Measurements from ENCODE around the gene SLC25A38.
"Not testable (repeated sequence)": the region's sequence is repeated elsewhere in the genome, so short reads cannot be mapped to it uniquely, and the experiment has no call there.

SLC25A38 gene

GRCh38 chr3:39407259-39407629 lies 24.1 kb downstream of the SLC25A38 start:
- DNase-seq (ENCODE audit: low spot score): no peak

GRCh38 chr3:39407773-39408492 lies 24.8 kb downstream of the SLC25A38 start:
- no peak for DNase-seq (ENCODE audit: low spot score)

DNA sequence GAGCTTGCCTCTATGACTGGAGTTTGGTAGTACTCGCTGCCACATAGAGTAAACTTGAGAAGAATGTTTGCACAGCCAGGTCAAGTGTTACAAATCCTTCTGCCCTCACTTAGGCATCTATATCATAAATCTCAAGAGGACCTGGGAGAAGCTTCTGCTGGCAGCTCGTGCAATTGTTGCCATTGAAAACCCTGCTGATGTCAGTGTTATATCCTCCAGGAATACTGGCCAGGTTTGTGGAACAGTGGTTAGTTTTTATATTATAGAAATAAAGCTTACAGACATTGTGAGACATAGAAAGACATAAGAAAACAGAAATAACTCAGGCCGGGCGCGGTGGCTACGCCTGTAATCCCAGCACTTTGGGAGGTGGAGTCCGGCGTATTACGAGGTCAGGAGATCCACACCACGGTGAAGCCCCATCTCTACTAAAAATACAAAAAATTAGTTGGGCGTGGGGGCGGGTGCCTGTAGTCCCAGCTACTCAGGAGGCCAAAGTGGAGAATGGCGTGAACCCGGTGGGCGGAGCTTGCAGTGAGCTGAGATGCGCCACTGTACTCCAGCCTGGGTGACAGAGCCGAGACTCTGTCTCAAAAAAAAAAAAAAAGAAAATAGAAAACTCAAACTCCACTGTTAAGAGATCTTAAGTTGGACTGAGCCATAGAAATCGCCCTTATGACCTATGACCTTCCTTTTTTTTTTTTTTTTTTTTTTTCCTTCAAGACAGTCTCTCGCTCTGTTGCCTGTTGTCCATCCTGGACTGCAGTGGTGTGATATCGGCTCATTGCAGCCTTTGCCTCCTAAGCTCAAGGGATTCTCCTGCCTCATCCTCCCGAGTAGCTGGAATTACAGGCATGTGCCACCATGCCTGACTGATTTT lies 25.6 kb downstream of the SLC25A38 start:
- DNase-seq (ENCODE audit: low spot score): no peak

GRCh38 chr3:39409514-39410136 lies 26.5 kb downstream of the SLC25A38 start:
- DNase-seq (ENCODE audit: low spot score): no peak

GRCh38 chr3:39410893-39411292 lies 27.7 kb downstream of the SLC25A38 start:
- DNase-seq (ENCODE audit: low spot score): no peak

- no peak for DNase-seq (ENCODE audit: low spot score)
Measured at GRCh38 chr3:39412668-39413260, 29.6 kb downstream of the SLC25A38 start.

DNA sequence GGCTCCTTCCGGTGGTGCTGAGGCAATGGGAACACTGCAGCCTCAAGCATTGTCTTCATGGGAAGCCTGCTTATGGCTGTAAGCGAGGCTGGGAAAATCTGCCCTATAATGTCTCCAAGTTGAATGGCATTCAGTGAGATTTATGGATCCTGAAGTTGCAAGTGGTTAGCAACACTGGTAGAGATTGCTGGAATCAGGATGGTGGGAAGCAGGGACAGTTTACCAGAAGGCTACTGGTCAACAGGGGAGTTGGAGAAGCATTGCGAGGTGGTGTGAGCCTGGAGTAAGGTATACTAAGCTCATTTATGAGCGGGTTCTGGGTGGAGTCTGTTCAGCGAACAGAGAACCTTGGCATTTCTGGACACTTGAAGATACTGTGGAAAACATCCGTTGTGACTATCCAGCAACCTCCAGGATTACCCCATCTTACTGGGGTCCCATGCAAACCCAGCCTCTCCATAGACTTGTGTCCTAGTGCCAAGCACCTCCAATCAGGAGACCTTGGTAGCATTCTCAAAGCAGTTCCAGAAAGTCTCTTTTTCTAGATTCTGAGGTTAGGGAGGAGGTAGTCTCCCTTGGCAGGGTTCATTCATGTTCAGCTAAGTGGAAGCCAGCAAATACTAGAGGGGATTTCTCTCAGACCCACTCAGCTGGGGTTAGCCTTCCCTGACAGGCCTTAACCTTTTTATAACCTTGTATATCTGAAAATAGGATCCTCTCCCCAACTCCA lies 30.7 kb downstream of the SLC25A38 start:
- no peak for DNase-seq (ENCODE audit: low spot score)

DNA sequence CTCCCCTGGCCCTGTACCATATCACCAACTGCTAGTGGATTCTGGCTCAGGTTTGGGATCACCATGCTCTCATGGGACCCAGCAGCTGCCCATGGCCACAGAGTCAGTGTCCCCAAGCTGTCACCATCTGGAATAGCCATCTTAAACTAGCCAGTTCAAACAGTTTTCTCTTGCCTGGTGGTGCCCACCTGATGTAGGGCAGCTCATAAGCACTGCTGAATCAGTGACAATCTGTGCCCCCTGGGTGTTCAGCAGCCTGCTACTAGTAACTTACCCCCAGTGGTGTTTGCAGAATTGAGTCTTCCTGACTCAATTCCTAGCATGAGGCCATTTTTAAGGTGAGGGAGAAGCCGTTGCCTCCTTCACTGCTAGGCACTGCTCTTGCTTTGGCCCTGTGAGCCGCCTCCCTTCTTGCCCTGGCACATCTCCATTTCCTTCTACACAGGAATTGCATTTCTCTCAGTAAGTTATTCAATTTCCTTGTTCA lies 31.3 kb downstream of the SLC25A38 start:
- no peak for DNase-seq (ENCODE audit: low spot score)

DNA sequence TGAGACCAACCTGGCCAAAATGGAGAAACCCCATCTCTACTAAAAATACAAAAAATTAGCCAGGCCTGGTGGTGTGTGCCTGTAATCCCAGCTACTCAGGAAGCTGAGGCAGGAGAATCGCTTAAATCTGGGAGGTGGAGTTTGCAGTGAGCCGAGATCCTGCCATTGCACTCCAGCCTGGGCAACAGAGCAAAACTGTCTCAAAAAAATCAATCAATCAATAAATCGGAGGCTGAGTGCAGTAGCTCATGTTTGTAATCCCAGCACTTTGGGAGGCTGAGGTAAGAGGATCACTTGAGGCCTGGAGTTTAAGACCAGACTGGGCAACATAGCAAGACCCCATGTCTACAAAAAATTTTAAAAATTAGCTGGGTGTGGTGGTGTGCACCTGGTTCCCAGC lies 32.1 kb downstream of the SLC25A38 start:
- not testable (repeated sequence) for DNase-seq (ENCODE audit: low spot score)

DNA sequence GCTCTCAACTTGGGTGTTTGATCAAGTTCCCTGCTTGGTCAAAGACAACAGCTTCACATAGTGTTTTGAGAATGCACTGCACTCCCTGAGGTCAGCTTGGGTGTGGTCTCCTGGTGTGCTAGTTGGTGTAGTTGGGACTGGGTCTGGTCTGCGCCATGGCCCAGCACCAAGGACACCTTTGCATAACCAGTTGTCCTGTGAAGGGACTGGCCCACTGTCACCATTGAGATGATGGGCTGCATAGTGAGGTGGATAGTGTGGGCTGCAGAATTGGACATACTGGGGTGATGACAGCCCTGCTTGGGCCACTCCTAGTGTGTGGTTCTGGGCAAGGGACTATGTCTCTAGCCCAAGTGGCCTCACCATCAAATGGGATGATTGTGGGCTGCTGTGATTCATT lies 32.8 kb downstream of the SLC25A38 start:
- DNase-seq (ENCODE audit: low spot score): no peak

DNA sequence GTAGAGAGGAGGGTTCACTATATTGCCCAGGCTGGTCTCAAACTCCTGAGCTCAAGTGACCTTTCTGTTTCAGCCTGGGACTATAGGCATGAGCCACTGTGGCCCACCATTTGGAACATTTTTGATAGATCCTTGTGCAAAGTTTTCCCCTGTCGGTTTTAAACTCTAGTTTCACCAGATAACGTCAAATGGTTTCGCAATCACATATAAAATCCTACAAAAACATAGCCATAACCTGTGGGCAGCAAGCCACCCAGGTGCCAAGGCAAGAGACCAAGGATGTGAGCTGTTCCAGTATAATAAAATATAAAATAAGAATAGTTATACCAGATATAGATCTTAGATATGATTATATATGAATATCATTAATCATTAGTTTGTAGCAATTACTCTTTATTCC lies 33.8 kb downstream of the SLC25A38 start:
- not testable (repeated sequence) for DNase-seq (ENCODE audit: low spot score)

DNA sequence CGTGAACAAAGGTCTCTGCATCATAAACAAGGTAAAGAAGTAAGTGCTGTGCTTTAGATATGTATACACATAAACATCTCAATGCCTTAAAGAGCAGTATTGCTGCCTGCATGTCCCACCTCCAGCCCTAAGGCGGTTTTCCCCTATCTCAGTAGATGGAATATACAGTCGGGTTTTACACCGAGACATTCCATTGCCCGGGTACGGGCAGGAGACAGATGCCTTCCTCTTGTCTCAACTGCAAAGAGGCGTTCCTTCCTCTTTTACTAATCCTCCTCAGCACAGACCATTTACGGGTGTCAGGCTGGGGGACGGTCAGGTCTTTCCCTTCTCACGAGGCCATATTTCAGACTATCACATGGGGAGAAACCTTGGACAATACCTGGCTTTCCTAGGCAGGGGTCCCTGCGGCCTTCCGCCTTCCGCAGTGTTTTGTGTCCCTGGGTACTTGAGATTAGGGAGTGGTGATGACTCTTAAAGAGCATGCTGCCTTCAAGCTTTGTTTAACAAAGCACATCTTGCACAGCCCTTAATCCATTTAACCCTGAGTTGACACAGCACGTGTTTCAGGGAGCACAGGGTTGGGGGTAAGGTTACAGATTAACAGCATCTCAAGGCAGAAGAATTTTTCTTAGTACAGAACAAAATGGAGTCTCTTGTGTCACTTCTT lies 35.5 kb downstream of the SLC25A38 start:
- DNase-seq (ENCODE audit: low spot score): not testable (repeated sequence)

- no peak for DNase-seq (ENCODE audit: low spot score)
Measured at GRCh38 chr3:39419742-39420315, 36.7 kb downstream of the SLC25A38 start.

GRCh38 chr3:39420543-39420942 lies 37.4 kb downstream of the SLC25A38 start:
- no peak for DNase-seq (ENCODE audit: low spot score)

- no peak for DNase-seq (ENCODE audit: low spot score)
Measured at GRCh38 chr3:39423436-39423970, 40.3 kb downstream of the SLC25A38 start.

GRCh38 chr3:39426312-39426711 lies 43.1 kb downstream of the SLC25A38 start:
- no peak for DNase-seq (ENCODE audit: low spot score)

- no peak for DNase-seq (ENCODE audit: low spot score)
Measured at GRCh38 chr3:39427506-39427905, 44.3 kb downstream of the SLC25A38 start.

GRCh38 chr3:39428745-39429201 lies 45.6 kb downstream of the SLC25A38 start:
- no peak for DNase-seq (ENCODE audit: low spot score)

DNA sequence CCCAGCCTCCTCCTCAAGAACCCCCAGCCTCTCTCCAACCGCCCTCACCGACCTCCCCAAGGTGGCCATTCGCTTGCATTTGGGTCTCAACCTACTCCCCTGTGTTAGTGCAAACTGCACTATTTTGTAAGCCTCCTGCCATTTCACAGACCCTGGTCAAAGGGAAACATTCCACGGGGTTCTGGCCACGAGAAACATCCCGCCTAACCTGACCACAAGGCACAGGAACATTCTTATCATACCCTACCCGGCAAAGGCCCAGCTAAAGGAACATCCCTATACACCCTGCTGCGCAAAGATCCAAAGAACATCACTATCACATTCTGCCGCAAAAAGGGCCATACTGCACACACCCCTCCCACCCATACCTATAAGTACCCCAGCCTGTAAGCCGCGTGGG lies 46.3 kb downstream of the SLC25A38 start:
- DNase-seq (ENCODE audit: low spot score): no peak

GRCh38 chr3:39432342-39432741 lies 49.2 kb downstream of the SLC25A38 start:
- no peak for DNase-seq (ENCODE audit: low spot score)

Measured in HuH-7 (cell line).